ENCODE results near the gene XKR7. TPM values are rescaled to one million over a fixed set of nuclear protein-coding genes. Genes with fewer than 3 reads are reported as not detected.

Gene XKR7
- total RNA-seq, 1 donor from 2014 or later = not detected

DNA sequence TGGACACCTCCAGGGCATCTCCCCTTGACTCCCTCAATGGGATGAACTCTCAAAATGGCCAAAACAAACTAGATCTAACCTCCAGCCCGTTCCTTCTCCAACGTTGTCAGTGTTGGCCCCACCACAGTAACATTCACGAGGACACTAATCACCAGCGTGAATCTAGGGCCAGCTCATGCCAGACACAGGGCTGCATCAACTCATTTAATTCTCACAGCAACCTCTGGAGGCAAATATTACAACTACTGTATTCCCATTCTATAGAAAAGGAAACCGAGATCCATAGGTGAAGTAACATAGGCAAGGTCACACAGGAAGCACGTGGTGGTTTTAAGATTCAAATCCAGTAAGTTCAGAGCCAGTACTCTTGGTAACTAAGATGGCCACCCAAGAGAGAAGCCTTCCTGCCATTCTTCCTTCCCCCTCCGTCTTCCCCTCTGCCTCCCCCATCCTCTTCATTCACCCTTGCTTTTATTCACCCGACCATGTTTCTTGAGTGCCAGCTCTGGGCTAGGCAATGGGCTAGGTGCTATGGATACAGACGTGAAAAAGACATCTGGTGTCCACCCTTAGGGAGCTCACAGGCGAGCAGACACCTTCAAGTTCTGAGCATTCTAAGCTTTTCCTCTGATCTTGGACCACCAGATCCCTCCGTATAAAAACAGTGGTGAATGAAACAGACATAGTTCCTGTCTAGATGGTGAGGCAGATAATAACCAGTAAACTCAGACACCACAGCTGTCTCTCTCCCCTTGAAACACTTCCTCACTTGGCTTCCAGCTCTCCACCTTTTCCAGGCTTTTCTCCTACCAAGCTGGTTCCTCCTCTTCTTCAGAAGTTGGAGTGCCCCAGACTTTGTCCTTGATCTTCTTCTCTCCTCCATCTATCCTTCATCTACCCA, 51.9 kb downstream of the XKR7 start:
- H3K4me3 Mint-ChIP-seq (ENCODE audit: unreplicated experiment) = peak overlapping the region; percentile 63
- TF ChIP-seq CTCF (IDR thresholded peaks at IDR 0.05) = no peak
- no peaks in the 10 kb centered on the region for H3K9me3 Mint-ChIP-seq (ENCODE audit: unreplicated experiment)
- no peak overlapping the region for H3K27ac Mint-ChIP-seq (ENCODE audit: unreplicated experiment)
- H3K27me3 Mint-ChIP-seq (ENCODE audit: unreplicated experiment) = peaks cover 85% of the 10 kb centered on the region
- H3K36me3 Mint-ChIP-seq (ENCODE audit: unreplicated experiment) = no peaks in the 10 kb centered on the region
- DNase-seq (ENCODE audit: extremely low spot score, unreplicated experiment) = no peak
- H3K4me1 Mint-ChIP-seq (ENCODE audit: unreplicated experiment) = peaks cover 7% of the 10 kb centered on the region

- H3K4me1 Mint-ChIP-seq (ENCODE audit: unreplicated experiment) = peaks cover 7% of the 10 kb centered on the region
These were observed 53.1 kb downstream of the XKR7 start for GRCh38 chr20:32021091-32021490.

DNA sequence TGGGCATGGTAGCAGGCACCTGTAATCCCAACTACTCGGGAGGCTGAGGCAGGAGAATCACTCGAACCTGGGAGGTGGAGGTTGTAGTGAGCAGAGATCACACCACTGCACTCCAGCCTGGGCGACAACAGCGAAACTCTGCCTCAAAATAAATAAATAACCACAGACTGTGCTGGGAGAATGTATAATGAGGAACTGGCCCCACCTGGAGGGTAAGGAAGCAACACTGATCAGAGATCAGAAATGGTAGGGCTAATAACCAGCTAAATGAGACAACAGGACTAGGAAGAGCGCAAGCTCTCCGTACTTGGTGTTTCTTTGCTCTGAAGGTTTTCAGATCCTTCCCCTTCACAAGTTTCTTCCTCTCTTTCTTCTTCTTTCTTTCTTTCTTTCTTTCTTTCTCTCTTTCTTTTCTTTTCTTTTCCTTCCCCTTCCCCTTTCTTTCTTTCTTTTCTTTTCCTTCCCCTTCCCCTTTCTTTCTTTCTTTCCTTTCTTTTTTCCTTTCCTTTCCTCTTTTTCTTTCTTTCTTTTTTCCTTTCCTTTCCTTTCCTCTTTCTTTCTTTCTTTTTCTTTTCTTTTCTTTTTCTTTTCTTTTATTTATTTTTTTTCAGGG, 56.8 kb downstream of the XKR7 start:
- Mint-ChIP-seq H3K4me3 (ENCODE audit: unreplicated experiment) (no peak overlapping the region), H3K36me3 (ENCODE audit: unreplicated experiment) (no peaks in the 10 kb centered on the region), H3K27me3 (ENCODE audit: unreplicated experiment) (peaks cover 75% of the 10 kb centered on the region), H3K27ac (ENCODE audit: unreplicated experiment) (no peak overlapping the region), H3K9me3 (ENCODE audit: unreplicated experiment) (no peaks in the 10 kb centered on the region), H3K4me1 (ENCODE audit: unreplicated experiment) (no peaks in the 10 kb centered on the region)
- no peak for TF ChIP-seq CTCF (IDR thresholded peaks at IDR 0.05)
- DNase-seq (ENCODE audit: extremely low spot score, unreplicated experiment) = no peak

More at GRCh38 chr20:32021091-32021490, 53.1 kb downstream of the XKR7 start:
- Mint-ChIP-seq H3K27ac (ENCODE audit: unreplicated experiment) (no peak overlapping the region), H3K4me3 (ENCODE audit: unreplicated experiment) (no peak overlapping the region), H3K27me3 (ENCODE audit: unreplicated experiment) (peaks cover 82% of the 10 kb centered on the region), H3K9me3 (ENCODE audit: unreplicated experiment) (no peaks in the 10 kb centered on the region), H3K36me3 (ENCODE audit: unreplicated experiment) (no peaks in the 10 kb centered on the region)
- no peak for DNase-seq (ENCODE audit: extremely low spot score, unreplicated experiment)
- no peak for TF ChIP-seq CTCF (IDR thresholded peaks at IDR 0.05)

DNA sequence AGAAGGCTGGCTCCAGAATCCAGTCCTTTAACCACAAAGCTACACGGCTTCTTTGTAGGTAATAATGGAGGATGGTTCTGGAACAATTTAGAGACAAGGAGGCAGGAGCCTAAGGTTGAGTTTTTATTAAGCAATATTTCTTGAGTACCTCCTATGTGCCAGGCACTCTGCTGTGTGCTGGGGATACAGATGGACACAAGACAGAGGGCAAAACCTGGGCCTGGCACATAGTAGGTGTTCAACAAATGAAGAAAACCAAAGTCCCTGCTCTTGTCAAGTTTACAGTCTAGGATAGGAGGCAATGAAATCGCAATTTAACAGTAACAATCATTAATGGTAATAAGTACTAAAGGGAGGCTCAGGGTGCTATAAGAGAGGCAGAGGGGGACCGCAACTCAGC, 59.7 kb downstream of the XKR7 start:
- no peaks in the 10 kb centered on the region for H3K9me3 Mint-ChIP-seq (ENCODE audit: unreplicated experiment)
- H3K36me3 Mint-ChIP-seq (ENCODE audit: unreplicated experiment) = no peaks in the 10 kb centered on the region
- no peak for TF ChIP-seq CTCF (IDR thresholded peaks at IDR 0.05)
- peaks cover 62% of the 10 kb centered on the region for H3K27me3 Mint-ChIP-seq (ENCODE audit: unreplicated experiment)
- H3K4me3 Mint-ChIP-seq (ENCODE audit: unreplicated experiment) = no peak overlapping the region
- DNase-seq (ENCODE audit: extremely low spot score, unreplicated experiment) = no peak
- no peak overlapping the region for H3K27ac Mint-ChIP-seq (ENCODE audit: unreplicated experiment)
- no peaks in the 10 kb centered on the region for H3K4me1 Mint-ChIP-seq (ENCODE audit: unreplicated experiment)
